ENCODE results near the gene MPG.

DNA sequence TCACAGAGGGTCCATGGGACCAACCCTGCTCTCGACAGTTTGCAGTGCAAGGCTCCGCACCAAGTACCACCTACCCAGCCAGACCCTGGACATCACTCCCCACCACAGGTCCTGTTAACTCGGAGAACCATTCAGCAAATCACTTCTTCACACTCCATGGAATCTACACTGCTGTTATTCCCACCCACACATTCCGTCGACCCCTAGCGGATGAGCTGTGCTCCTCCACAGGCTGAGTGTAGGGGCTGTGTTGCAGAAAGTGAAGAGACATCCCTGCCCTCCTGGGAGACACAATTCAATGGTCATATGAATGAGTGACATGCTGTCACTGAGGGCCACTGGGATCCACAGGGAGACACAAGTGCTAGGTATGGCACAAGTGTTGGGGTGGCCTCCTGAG lies 27.5 kb downstream of the MPG start:
- TF ChIP-seq POLR2A (IDR thresholded peaks at IDR 0.05; ENCODE audit: low read length) (no peak), GATA1 (IDR thresholded peaks at IDR 0.05; ENCODE audit: low read depth, low read length) (no peak)

Data from erythroblast (primary cell).